ENCODE measurements around the gene LZTR1. TPM values are rescaled to one million over a fixed set of nuclear protein-coding genes. Genes with fewer than 3 reads are reported as not detected.

LZTR1 gene
- total RNA-seq, 1 donor from 2014 or later: 64.7 TPM

- H3K27ac Mint-ChIP-seq: no peak overlapping the region
- H3K4me1 Mint-ChIP-seq (ENCODE audit: low read depth): no peaks in the 10 kb centered on the region
- no peaks in the 10 kb centered on the region for H3K27me3 Mint-ChIP-seq (ENCODE audit: low read depth)
- intact Hi-C loops (cut with micrococcal nuclease): no loop called here
- DNase-seq (ENCODE audit: low spot score): no peak
- H3K4me3 Mint-ChIP-seq (ENCODE audit: low read depth): no peak overlapping the region
- H3K9me3 Mint-ChIP-seq: no peaks in the 10 kb centered on the region
- H3K36me3 Mint-ChIP-seq (ENCODE audit: low read depth): peaks cover 31% of the 10 kb centered on the region
Measured at GRCh38 chr22:20994902-20995241, 12.8 kb downstream of the LZTR1 start.

GRCh38 chr22:20995329-20996030, 13.4 kb downstream of the LZTR1 start:
- no peaks in the 10 kb centered on the region for H3K9me3 Mint-ChIP-seq
- H3K27ac Mint-ChIP-seq: no peak overlapping the region
- no peak for DNase-seq (ENCODE audit: low spot score)
- H3K36me3 Mint-ChIP-seq (ENCODE audit: low read depth): peaks cover 31% of the 10 kb centered on the region
- intact Hi-C loops (cut with micrococcal nuclease): no loop called here
- H3K4me1 Mint-ChIP-seq (ENCODE audit: low read depth): peaks cover 4% of the 10 kb centered on the region
- H3K4me3 Mint-ChIP-seq (ENCODE audit: low read depth): no peak overlapping the region
- H3K27me3 Mint-ChIP-seq (ENCODE audit: low read depth): no peaks in the 10 kb centered on the region

- H3K4me1 Mint-ChIP-seq (ENCODE audit: low read depth): peaks cover 6% of the 10 kb centered on the region
- H3K36me3 Mint-ChIP-seq (ENCODE audit: low read depth): peaks cover 28% of the 10 kb centered on the region
- no peak overlapping the region for H3K27ac Mint-ChIP-seq
- intact Hi-C loops (cut with micrococcal nuclease): no loop called here
- H3K4me3 Mint-ChIP-seq (ENCODE audit: low read depth): no peak overlapping the region
- no peak for DNase-seq (ENCODE audit: low spot score)
- no peaks in the 10 kb centered on the region for H3K9me3 Mint-ChIP-seq
- H3K27me3 Mint-ChIP-seq (ENCODE audit: low read depth): no peaks in the 10 kb centered on the region
Measured at GRCh38 chr22:20996031-20996410, 13.9 kb downstream of the LZTR1 start.

GRCh38 chr22:20996598-20997535, 14.8 kb downstream of the LZTR1 start:
- no peak for DNase-seq (ENCODE audit: low spot score)
- intact Hi-C loops (cut with micrococcal nuclease): no loop called here
- no peak overlapping the region for H3K27ac Mint-ChIP-seq

GRCh38 chr22:20997536-20998257, 15.6 kb downstream of the LZTR1 start:
- no peak for DNase-seq (ENCODE audit: low spot score)
- Mint-ChIP-seq H3K27me3 (ENCODE audit: low read depth) (no peaks in the 10 kb centered on the region), H3K4me1 (ENCODE audit: low read depth) (peaks cover 10% of the 10 kb centered on the region), H3K36me3 (ENCODE audit: low read depth) (peaks cover 32% of the 10 kb centered on the region), H3K27ac (no peak overlapping the region), H3K9me3 (no peaks in the 10 kb centered on the region), H3K4me3 (ENCODE audit: low read depth) (no peak overlapping the region)
- intact Hi-C loops (cut with micrococcal nuclease): no loop called here

More at GRCh38 chr22:20996598-20997535, 14.8 kb downstream of the LZTR1 start:
- Mint-ChIP-seq H3K9me3 (no peaks in the 10 kb centered on the region), H3K36me3 (ENCODE audit: low read depth) (peaks cover 32% of the 10 kb centered on the region), H3K4me1 (ENCODE audit: low read depth) (peaks cover 10% of the 10 kb centered on the region), H3K4me3 (ENCODE audit: low read depth) (no peak overlapping the region), H3K27me3 (ENCODE audit: low read depth) (no peaks in the 10 kb centered on the region)

GRCh38 chr22:20998411-20999336, 16.6 kb downstream of the LZTR1 start:
- intact Hi-C loops (cut with micrococcal nuclease): no loop called here
- Mint-ChIP-seq H3K4me3 (ENCODE audit: low read depth) (no peak overlapping the region), H3K36me3 (ENCODE audit: low read depth) (peaks cover 29% of the 10 kb centered on the region), H3K4me1 (ENCODE audit: low read depth) (peaks cover 15% of the 10 kb centered on the region), H3K27me3 (ENCODE audit: low read depth) (no peaks in the 10 kb centered on the region), H3K27ac (no peak overlapping the region), H3K9me3 (no peaks in the 10 kb centered on the region)
- no peak for DNase-seq (ENCODE audit: low spot score)

GRCh38 chr22:20999350-21000206, 17.5 kb downstream of the LZTR1 start:
- Mint-ChIP-seq H3K36me3 (ENCODE audit: low read depth) (peaks cover 29% of the 10 kb centered on the region), H3K27me3 (ENCODE audit: low read depth) (no peaks in the 10 kb centered on the region), H3K4me1 (ENCODE audit: low read depth) (peaks cover 15% of the 10 kb centered on the region), H3K27ac (no peak overlapping the region), H3K4me3 (ENCODE audit: low read depth) (peak overlapping the region; percentile 95), H3K9me3 (no peaks in the 10 kb centered on the region)
- intact Hi-C loops (cut with micrococcal nuclease): loop anchor here (2.0 to 5.0 kb wide), 3 partner anchors 82 to 882 kb away; partner anchors contain the start of genes CRKL, PI4KA, RANBP1 and SNAP29
- DNase-seq (ENCODE audit: low spot score): no peak

- intact Hi-C loops (cut with micrococcal nuclease): loop anchor here (2.0 to 5.0 kb wide), 3 partner anchors 83 to 883 kb away; partner anchors contain the start of genes CRKL, PI4KA, RANBP1 and SNAP29
- DNase-seq (ENCODE audit: low spot score): no peak
- H3K9me3 Mint-ChIP-seq: no peaks in the 10 kb centered on the region
- H3K4me1 Mint-ChIP-seq (ENCODE audit: low read depth): peaks cover 15% of the 10 kb centered on the region
- peak overlapping the region; percentile 98 for H3K27ac Mint-ChIP-seq
- peaks cover 27% of the 10 kb centered on the region for H3K36me3 Mint-ChIP-seq (ENCODE audit: low read depth)
- peak overlapping the region; percentile 95 for H3K4me3 Mint-ChIP-seq (ENCODE audit: low read depth)
- no peaks in the 10 kb centered on the region for H3K27me3 Mint-ChIP-seq (ENCODE audit: low read depth)
Measured at GRCh38 chr22:21000207-21000986, 18.3 kb downstream of the LZTR1 start.

- Mint-ChIP-seq H3K4me1 (ENCODE audit: low read depth) (peaks cover 15% of the 10 kb centered on the region), H3K9me3 (no peaks in the 10 kb centered on the region), H3K4me3 (ENCODE audit: low read depth) (peak overlapping the region; percentile 95), H3K27ac (peak overlapping the region; percentile 98), H3K36me3 (ENCODE audit: low read depth) (peaks cover 26% of the 10 kb centered on the region), H3K27me3 (ENCODE audit: low read depth) (no peaks in the 10 kb centered on the region)
- intact Hi-C loops (cut with micrococcal nuclease): loop anchor here (2.0 to 5.0 kb wide), 3 partner anchors 84 to 884 kb away; partner anchors contain the start of genes CRKL, PI4KA, RANBP1 and SNAP29
- no peak for DNase-seq (ENCODE audit: low spot score)
Measured at GRCh38 chr22:21000987-21001600, 19.0 kb downstream of the LZTR1 start.

- Mint-ChIP-seq H3K9me3 (no peaks in the 10 kb centered on the region), H3K4me1 (ENCODE audit: low read depth) (peaks cover 15% of the 10 kb centered on the region), H3K27me3 (ENCODE audit: low read depth) (no peaks in the 10 kb centered on the region), H3K4me3 (ENCODE audit: low read depth) (peak within 1 kb of the TSS; percentile 95), H3K27ac (peak within 1 kb of the TSS; percentile 98), H3K36me3 (ENCODE audit: low read depth) (peaks cover 26% of the 10 kb centered on the region)
- intact Hi-C loops (cut with micrococcal nuclease): loop anchor here (1.0 to 5.0 kb wide), 4 partner anchors 13 to 884 kb away; partner anchors contain the start of genes CRKL, PI4KA, RANBP1 and SNAP29
- DNase-seq (ENCODE audit: low spot score): peak; percentile 95
Measured at GRCh38 chr22:21001601-21002325, 19.7 kb downstream of the LZTR1 start, which contains the start of gene THAP7. Gene THAP7 (minus strand): TSS chr22:21002118. CDS start chr22:21001911, 207 bp downstream.
